ENCODE measurements around the gene ZNF225.

- no peak for TF ChIP-seq CTCF (IDR thresholded peaks at IDR 0.05)
- no peak for TF ChIP-seq POLR2A (IDR thresholded peaks at IDR 0.05)
These were observed 46.9 kb upstream of the ZNF225 start for GRCh38 chr19:44066305-44066704.
